ENCODE measurements around the gene OPCML.

The OPCML gene

DNA sequence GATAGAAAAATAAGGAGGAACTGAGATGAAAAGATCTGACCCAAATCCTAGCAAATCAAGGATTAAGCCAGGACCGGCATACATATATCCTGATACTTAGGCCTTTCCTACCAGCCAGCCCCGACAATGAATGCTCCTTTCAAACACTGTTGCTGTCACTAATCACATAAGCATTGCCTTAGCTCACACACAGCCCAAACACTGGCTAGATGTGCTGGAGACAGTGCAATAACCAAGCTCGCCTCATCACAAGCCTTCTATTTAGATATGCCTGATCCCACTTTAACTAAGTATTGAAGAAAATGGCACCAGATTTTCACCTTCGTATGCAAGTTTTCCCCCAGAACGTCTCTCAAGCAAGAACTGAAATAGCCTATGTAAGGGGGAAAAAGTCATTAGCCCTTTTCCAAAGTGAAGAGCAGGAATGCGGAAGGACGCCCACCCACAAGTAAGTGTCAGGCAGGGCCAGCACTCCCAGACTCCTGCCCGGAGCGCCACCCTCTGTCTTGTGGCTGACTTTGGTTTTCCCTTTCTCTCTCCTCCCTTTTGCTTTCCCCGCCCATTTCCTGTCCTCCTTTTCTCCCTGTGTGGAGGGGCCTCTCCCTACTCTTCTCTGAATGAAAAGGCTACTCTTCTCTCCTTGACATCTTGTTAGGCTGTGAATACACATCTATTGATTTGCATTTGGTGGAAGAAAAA is 8.9 kb upstream of the OPCML start:
- DNase-seq (ENCODE audit: low read depth in 2 of 2): no peak

DNA sequence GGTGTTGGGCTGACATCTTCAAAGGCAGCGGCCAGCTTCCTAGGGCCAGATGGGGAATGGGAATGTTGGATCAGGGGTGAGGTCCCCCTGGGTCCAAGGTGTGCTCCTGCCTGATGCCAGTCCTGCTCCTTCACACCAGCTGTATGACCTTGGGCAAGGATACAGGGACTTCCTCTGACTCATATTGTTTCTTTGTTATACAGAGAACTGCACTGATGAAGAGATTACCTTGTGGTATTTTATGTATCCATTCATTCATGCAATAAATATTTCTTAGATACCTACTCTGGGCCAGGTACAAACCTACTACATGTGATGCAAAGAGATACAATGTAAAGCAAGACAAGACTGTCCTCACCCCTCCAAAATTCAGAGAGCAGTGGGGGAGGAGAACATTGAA is 3.9 kb upstream of the OPCML start:
- no peak for DNase-seq (ENCODE audit: low read depth in 2 of 2)

DNA sequence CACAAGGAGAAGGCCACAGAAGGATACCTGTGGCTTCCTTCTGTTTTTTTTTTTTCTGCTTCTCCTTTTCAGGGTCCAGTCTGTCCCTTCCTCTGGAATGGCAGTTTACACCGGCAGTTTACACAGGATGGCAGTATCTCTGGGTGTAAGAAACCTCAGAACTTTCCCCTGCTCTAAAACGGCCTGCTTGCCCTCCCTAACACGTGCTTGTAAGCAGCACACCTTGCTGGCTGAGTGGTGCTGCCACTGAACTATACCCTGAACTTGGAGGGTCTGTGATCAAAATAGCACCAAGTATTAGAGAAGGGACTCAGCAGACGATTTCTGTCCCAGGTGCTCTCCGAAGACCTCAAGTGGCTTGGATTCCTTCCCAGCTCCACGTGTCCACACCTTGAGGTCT is 904 bp upstream of the OPCML start:
- no peak for DNase-seq (ENCODE audit: low read depth in 2 of 2)

DNA sequence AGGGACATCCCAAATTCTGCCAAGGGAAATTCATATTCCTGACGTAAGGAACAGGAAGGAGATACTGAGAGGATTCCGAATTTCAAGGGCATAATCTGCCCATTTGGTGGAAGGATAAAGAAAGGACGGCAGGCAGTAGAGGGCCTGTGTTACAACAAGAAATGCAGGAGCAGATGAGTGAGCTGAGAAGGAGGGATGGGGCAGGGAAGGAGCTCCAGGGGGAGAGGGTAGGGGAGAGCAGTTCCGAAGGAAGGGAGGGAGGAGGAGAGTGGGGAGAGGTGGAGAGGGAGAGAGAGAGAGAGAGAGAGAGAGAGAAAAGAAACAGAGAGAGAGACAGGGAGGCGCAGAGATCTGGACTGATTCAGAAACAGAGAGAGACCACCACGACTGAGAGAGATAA is 843 bp downstream of the OPCML start:
- DNase-seq (ENCODE audit: low read depth in 2 of 2): no peak

DNA sequence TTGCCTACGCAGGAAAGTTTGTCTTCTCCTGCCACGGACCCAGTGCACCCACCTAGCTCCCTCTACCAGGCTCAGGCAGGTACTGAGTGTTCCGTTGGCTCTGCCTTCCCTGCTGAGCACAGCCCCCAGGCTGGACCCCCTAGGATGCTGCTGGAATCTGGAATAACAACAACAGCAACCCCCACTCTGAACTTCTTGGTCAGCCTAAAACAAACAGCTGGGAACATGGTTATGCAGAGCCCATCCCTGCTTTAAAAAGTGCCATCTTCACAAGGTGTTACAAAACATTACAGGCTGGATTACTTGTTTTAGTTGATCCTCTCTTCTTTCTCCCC is 1.8 kb downstream of the OPCML start:
- DNase-seq (ENCODE audit: low read depth in 2 of 2): no peak

DNA sequence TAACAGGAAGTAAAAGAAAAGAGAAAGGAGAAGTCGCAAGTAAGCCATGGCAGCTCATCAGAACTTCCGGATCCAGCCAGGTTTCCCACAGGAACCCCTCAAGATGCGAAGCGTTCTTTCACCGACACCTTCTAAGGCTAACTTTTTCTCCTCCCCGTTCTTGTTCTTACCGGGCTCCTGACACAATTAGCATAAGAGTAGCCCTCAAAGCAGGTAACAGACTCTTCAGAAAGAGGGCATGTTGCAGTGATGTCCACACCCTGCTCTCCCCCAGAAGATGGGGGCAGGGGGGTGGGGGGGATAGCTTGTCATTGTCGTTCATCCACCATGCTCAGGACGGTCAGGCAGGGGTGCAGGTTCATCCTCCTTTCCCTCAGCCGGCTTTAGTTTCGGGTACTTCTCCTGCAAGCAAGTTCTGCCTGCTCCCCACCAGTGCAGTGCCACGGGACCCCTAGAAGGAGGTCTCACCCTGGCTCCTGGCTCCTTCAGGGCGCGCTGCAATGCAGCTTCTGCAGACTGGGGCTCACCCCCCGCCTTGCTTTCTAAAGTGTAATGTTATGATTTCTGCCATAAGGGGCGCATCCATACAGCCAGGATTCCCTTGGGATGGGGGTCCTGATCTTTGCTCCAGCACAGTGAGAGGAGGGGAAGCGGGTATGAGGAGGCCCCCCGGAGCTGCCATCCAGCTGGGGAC is 2.3 kb downstream of the OPCML start:
- DNase-seq (ENCODE audit: low read depth in 2 of 2): no peak

DNA sequence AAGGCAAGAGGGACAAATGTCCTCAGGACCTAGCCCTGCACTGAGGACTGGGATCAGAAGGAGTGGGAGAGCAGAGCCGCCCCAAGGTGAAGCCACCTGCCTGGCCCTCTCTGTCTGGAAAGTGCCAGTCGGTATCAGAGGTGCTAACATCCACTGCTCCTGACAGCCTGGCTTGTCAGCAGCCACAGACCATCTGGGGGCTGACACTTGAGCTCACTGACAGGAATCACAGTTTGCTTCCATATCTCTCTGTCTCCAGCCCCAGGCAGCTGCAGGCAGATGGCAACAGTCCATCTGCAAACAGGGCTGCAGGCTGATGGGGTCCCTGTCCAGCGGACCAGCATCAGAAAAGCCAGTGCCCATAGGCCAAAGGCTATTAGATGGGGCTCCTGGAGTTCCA is 5.5 kb downstream of the OPCML start:
- no peak for DNase-seq (ENCODE audit: low read depth in 2 of 2)

DNA sequence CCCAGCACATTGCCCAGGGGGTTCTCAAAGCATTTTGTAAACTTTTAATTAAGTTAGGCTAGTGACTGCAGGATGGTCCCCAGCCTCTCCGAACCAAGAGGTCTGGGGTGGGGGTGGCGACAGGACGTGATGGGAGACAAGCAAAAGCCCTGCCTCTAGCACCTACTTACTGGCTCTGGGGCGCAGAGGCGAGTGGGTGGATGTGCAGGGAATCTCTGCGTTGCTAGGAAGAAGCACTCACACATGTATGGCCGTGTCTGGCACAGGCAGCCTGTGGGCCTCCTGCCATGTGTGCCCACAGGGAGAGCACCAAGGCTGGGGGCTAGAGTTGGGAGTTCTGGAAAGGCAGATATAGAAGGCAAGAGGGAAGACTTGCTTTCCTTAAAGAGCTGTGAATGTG is 6.3 kb downstream of the OPCML start:
- DNase-seq (ENCODE audit: low read depth in 2 of 2): no peak

DNA sequence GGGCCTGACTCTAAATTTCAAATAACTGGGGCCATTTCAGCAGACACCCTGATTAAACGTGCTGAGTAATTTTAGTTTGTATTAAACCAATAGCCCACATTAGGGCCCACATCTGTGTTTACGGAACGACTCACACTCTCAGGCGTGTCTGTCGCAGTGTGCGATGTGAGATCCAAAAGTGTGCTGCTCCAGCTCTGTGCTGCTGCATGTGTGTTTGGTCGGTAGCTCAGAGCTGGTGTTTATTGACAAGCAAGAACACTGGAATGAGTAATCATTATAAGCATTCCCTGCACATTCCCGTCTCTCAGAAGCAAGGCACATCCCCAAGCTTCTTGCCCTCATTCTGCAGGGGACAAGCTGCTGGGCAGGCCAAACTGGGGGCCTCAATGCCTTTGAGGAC is 7.8 kb downstream of the OPCML start:
- DNase-seq (ENCODE audit: low read depth in 2 of 2): no peak

DNA sequence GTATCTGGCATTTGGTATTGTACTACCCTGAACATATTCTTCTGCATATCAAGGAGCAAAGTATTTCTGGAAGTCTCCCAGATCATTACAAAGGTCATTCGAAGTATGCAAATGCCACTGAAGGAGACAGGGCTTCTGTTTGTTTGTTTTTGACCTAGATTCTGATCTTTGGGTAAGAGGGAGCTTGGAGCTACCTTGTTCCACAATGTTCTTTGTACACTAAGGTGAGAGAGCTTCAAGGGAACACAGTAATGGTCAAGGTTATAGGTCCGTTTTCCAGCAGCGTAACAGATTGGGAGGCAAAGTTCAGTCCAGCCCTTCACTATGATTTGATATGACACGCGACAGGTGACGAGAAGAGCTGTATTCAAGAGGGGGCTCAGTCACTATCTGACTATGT is 10.0 kb downstream of the OPCML start:
- no peak for DNase-seq (ENCODE audit: low read depth in 2 of 2)

DNA sequence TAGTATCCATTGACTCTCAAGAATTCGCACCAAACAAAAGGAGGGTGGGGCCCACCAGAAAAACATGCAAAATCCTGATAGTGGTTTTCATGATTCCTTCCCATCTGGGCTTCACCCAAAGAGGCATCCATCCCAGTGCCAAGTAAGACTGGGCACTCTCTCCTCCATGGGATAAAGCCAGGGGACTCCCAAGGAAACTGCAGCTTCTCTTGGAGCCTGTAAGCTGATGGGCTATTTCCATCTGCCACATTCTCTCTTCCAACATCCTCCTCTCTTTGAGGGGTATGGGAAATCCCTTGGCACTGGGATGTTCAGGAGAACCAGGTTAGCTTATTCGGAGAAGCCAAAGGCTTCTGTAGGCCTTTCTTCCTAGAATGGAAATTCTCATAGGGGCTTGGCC is 10.8 kb downstream of the OPCML start:
- DNase-seq (ENCODE audit: low read depth in 2 of 2): no peak

DNA sequence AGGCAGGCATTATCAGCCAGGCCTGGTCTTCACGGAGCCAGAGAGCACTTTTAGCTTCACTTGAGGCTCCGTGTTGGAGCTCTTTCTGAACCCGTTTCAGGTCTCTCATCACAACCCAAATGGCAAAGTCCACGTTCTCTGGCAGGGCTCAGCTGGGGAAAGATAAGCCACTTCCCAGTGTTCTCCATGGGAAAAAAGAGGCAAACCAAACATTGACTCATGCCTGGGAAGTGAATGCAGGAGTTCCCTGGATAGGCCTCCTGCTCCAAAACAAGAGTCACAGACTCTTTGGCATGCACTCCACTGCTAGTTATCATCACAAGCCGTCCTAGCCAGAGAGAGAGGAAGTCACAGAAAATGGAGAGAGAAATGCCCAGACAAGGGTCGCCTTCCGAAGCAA is 11.6 kb downstream of the OPCML start:
- no peak for DNase-seq (ENCODE audit: low read depth in 2 of 2)

DNA sequence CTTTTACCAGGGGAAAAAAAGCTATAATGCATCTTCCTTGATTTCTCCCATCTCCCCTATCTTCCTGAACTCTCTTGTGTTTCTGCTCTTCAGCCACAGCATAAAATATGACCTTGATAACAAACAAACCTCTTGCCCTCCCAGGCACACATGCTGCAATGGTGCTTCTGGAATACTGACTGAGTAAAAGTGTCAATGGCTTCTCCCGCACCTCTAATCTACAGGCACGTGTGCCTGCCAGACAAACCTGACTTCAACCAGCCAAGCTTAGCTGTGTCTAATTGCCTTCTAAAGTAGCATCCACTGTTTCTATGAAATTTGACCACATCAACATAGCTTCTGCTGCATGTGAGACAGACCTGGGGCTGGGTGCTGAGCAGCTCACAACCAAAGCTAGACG is 12.7 kb downstream of the OPCML start:
- no peak for DNase-seq (ENCODE audit: low read depth in 2 of 2)

DNA sequence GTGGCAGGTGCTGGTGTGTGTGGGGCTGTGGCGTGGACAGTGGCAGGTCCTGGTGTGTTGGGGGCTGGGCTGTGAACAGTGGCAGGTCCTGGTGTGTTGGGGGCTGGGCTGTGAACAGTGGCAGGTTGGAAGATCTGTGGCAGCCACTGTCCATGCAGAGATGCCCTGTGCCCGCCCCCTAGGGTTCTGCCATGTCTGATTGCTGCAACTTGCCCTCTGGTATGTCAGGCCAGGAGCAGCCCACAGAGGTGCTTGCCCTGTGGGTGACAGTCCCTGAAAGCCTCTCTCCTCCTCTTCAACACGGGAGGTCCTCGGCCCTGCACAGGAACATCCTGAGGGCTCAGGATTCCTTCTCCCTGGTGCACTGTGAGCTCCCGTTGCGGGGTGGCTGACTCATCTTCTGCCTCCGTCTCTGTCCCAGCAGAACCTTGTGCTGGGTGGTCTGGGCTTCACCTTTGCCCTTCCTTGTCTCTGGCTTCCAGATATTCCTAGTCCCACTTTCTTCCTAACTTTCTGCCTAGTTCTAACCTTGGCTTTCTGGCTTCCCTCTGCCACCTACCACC is 13.5 kb downstream of the OPCML start:
- DNase-seq (ENCODE audit: low read depth in 2 of 2): no peak

DNA sequence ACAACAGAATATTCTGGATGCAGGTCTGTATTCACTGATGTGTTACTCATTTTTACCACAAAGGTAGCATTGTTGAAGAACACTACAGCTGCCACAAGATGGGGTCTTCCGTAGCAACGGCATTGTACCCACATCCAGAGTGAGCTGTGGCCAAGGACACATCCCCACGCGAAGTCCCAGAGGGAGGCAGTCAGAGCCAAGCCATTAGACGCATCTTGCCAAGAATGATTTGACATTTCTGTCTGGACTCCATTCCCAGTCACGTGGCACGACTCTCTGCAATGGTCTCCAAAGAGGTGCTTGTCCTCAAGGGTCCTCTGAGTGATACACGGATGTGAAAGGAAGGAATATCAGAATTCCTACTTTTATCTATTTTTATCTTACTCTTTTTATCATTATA is 15.5 kb downstream of the OPCML start:
- DNase-seq (ENCODE audit: low read depth in 2 of 2): no peak

DNA sequence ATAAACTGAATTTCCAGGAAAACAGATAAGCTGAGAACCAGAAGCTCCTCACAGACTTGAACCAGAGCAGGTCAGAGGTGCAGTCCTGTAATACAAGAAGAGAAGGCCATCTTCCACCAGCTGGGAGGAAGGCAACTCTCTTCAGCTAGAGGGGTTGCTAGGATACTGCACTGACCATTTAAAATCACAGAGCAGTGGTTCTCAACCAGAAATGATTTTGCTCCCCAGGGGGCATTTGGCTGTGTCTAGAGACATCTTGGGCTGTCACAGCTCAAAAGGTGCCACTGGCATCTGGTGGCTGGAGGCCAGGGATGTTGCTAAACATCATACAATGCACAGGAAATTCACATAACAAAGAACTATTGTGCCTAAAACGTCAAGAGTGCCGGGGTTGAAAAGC is 17.2 kb downstream of the OPCML start:
- no peak for DNase-seq (ENCODE audit: low read depth in 2 of 2)

DNA sequence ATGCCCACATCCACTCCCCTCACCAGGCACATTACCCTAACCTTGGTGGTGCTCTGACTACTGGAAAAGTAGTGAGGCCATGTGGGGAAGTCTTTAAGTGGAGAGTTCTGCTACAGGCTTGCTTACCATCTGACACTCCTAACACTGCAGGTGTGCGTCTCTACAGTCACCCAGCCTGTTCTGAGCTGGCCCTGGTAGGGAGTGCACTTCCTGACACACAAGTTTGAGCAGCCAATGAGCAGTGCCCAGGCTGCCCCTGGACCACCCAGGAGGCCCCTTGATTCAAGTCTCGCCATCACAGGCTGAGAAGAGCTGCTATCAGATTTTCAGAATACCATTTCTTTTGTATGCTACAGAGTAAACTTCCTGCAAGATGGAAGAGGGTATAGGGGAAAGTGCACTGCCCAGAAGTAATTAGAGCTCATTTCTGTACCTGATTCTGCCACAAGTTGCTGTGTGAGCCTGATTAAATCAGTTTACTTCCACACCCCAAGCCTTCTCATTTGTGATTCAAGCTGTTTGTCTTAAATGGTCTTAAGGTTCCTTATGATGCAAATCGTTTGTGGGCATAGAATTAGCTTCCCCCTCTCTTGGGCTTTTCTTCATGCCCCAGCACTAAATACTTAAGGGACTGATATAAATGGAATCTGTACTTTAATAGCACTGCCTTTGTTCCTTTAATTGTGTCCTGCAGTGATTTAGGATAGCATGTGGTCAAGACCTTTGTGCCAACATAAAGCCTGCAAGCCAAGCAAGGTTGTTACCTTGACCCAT is 22.2 kb downstream of the OPCML start:
- DNase-seq (ENCODE audit: low read depth in 2 of 2): no peak

DNA sequence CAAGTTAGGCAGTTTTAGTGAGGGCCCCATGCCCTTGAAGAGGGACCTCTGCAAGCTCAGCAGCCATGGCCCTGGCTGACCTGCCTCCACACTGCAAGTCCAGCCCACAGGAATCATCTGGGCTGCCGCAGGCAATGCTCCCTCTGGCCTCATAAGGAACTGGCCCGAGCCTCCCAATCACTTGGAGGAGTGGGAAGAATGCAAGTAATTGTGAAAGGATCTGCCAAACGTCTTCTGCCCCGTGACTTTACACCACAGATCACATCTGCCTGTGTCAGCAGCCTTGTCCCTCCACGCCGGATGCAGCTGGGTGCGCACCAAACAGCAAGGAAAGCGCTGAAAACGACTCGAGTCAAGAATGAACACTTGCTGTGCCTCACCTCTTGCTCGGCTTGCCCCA is 23.8 kb downstream of the OPCML start:
- DNase-seq (ENCODE audit: low read depth in 2 of 2): no peak

DNA sequence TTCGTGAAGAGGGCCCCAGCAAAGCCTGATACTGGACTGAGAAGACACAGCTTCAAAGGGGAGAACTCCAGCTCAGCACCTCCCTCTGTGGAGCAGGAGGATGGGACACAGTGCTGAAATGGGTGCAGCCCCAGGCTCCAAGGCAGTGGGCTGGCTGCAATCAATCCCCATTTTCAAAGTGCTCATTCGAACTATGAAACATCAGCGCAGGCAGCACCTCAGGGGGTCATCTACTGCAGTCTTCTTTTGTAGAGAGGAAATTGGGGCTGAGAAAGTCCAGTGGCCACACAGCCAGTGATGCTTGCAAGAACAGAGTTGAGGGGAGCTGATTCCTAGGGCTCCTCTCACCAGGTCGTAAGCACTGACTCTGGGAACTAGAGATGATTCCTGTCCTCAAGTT is 25.1 kb downstream of the OPCML start:
- DNase-seq (ENCODE audit: low read depth in 2 of 2): no peak

DNA sequence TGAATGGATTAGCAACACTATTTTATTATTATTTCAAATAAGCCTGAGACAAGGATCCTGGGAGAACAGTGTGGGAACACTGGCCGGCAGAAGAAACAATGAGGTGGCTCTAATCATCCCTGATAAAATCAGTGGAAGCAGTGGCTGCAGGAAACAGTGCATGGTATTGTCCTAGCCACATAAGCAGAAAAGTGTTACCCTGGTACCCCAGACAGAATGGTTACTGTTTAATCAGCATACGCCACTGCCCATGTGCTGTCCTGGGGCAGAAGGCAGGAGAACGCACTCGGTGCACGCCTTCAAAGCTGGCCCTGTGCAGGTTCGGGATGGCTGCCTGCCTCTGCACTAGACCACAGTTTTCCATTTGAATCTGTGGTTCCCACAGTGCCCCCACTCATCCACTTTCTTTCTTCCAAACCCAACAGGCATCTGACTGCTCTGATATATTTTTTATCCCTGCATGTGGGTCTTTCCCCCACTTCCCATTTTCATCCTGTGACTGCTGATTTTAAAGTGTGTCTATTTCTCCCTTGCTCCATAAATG is 25.7 kb downstream of the OPCML start:
- no peak for DNase-seq (ENCODE audit: low read depth in 2 of 2)

DNA sequence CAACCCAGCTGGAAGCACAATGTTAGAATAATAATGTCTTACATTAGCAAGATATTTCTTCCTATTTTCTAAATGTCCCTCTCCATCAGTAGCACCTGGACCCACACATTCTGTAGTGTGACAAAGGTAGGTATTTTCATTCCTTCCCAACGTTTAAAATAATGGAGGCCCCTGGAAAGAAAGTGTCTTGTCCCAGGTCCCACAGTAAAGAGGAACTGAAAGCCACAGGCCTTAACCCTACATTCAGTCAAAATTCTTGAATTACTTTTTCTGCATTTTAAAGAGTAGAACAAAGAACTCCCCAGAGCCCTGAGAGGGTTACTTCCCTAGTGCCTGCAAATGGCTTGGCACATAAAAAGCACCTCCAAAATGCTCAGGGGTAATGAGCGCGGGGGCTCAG is 26.3 kb downstream of the OPCML start:
- no peak for DNase-seq (ENCODE audit: low read depth in 2 of 2)

DNA sequence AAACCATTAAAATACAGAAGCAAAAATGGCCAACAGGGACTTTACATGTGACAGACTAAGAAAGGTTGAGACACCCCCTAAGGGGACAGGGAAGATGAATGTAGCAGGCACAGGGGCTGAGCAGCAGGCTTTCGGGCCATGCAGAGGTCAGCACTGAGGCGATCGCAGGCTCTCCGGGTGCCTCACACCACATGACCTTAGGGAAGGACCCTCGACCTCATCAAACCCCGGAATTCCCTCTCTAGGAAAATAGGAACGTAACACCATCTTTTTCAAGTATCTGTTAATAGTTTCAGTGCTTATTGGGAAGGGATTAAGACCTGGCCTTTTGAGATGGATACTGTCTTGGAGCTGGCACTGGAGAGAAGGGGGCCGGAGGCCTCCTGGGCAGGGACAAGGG is 27.4 kb downstream of the OPCML start:
- no peak for DNase-seq (ENCODE audit: low read depth in 2 of 2)

DNA sequence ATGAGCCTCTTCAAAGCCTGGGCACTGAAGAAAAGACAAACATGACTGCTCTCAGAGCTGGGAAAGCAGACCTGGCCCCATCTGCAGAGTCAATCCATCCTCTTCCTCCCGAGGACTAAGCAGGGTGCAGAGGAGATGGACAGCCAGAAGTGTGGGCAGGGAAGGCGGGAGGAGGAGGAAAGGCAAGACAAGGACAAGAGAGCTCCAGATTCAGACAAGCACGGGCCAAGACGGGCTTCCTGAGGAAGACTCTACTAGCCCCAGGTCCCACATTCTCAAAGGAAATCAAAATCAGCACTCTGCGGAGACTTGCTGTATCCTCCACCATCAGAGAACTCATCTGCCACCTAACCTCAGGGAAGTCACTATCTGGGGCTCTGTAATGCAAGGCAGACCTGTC is 28.5 kb downstream of the OPCML start:
- DNase-seq (ENCODE audit: low read depth in 2 of 2): no peak
